Uterus (tissue), 4 donors: Measurements from ENCODE around the gene ANKRD44. TPM values are rescaled to one million over a fixed set of nuclear protein-coding genes. Genes with fewer than 3 reads are reported as not detected.

Experiments used
- DNase-seq, 2 donors: peaks; one replicate each; pipeline ENCODE4 v3.0.0-alpha.2; 2019 to 2020
- H3K27ac ChIP-seq, 2 donors: fragments of 200-600 bp; sonication (generic); 1 replicate in 1 of 2; 2 replicates in 1 of 2; pipeline ENCODE4 v1.5.1; 2016 to 2018
- H3K27me3 ChIP-seq, 2 donors: fragments of 200-600 bp; sonication (generic); one replicate each; pipeline ENCODE4 v1.5.1; 2018 to 2019; ENCODE audit warnings: control low read depth in 1 of 2
- H3K36me3 ChIP-seq, 2 donors: fragments of 200-600 bp; sonication (generic); one replicate each; pipeline ENCODE4 v1.5.1; 2019; ENCODE audit warnings: control low read depth in 1 of 2
- H3K4me1 ChIP-seq, 2 donors: fragments of 200-600 bp; sonication (generic); one replicate each; pipeline ENCODE4 v1.5.1; 2018 to 2019; ENCODE audit warnings: control low read depth in 1 of 2
- H3K4me3 ChIP-seq, 2 donors: fragments of 200-600 bp; sonication (generic); 1 replicate in 1 of 2; 2 replicates in 1 of 2; pipeline ENCODE4 v1.5.1; 2018 to 2019; ENCODE audit warnings: mild to moderate bottlenecking in 1 of 2
- H3K9me3 ChIP-seq, 2 donors: fragments of 200-600 bp; sonication (generic); one replicate each; pipeline ENCODE4 v1.5.1; 2019; ENCODE audit warnings: control low read depth in 1 of 2
- CTCF ChIP-seq, 4 experiments: fragments of 200-600 bp in 2 of 4; fragments of 450-650 bp in 2 of 4; sonication (generic) in 2 of 4; IDR thresholded peaks; one replicate each; pipeline ENCODE4 v1.5.1; 2016 to 2019; ENCODE audit warnings: antibody characterized with exemption in 4 of 4, mild to moderate bottlenecking in 2 of 4, moderate library complexity in 1 of 4
- POLR2A ChIP-seq, 2 donors: fragments of 450-650 bp; IDR thresholded peaks; one replicate each; pipeline ENCODE4 v1.6.1; 2016; ENCODE audit warnings: antibody characterized with exemption in 2 of 2, mild to moderate bottlenecking in 1 of 2, moderate library complexity in 1 of 2
- intact Hi-C: fragments of 100-400 bp; cut with DNase I; formaldehyde crosslinking; loops from one replicate; pipeline ENCODE4 v1.15.1; 2023; ENCODE audit warnings: low total_unique reads
- total RNA-seq, 4 donors: library from RNA; depleted of rRNA in 3 of 4; stranded (reverse); fragments of >200 nt in 3 of 4; gene quantifications; one replicate each; pipeline versions ENCODE4 v1.1.0 to v1.2.4, GENCODE V29; 2014 to 2023
- donor health status: DM: yes; HTN: yes; CAD: no.

Gene ANKRD44
- total RNA-seq, 4 donors from 2014 or later: 14.4 to 71.5 (median 23.2) TPM

GRCh38 chr2:197033222-197033621, 277.4 kb downstream of the ANKRD44 start:
- no peak overlapping the region for H3K4me3 ChIP-seq
- no peaks in the 10 kb centered on the region for H3K36me3 ChIP-seq
- H3K27me3 ChIP-seq: no peaks in the 10 kb centered on the region
- no peaks in the 10 kb centered on the region for H3K4me1 ChIP-seq
- DNase-seq: no peak
- no peaks in the 10 kb centered on the region for H3K9me3 ChIP-seq
- no peak for TF ChIP-seq CTCF (IDR thresholded peaks at IDR 0.05)
- no peak for TF ChIP-seq POLR2A (IDR thresholded peaks at IDR 0.05)
- intact Hi-C loops: no loop called here
- H3K27ac ChIP-seq: no peak overlapping the region

DNA sequence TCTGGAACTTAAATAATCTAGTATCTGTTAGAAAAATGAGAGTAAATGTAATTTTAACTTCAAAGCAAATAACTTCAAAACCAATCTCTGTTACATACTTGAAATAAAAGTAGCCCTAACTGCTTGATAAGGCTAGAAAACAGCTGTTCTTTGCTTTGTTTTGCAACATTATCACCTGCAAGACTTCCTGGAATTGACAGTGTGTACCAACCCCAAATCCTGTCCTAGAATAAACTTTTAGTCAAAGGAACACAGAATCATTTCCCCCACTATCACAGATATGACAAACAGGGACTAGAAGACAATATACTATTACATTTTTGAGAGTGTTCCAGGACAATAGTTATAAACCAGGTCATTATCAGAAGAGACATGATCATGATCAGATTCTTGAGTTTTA, 278.8 kb downstream of the ANKRD44 start:
- Histone ChIP-seq H3K36me3 (no peaks in the 10 kb centered on the region), H3K4me1 (no peaks in the 10 kb centered on the region), H3K9me3 (no peaks in the 10 kb centered on the region), H3K27me3 (no peaks in the 10 kb centered on the region), H3K4me3 (no peak overlapping the region), H3K27ac (no peak overlapping the region)
- DNase-seq: no peak
- intact Hi-C loops: no loop called here
- TF ChIP-seq POLR2A (IDR thresholded peaks at IDR 0.05): no peak
- no peak for TF ChIP-seq CTCF (IDR thresholded peaks at IDR 0.05)

DNA sequence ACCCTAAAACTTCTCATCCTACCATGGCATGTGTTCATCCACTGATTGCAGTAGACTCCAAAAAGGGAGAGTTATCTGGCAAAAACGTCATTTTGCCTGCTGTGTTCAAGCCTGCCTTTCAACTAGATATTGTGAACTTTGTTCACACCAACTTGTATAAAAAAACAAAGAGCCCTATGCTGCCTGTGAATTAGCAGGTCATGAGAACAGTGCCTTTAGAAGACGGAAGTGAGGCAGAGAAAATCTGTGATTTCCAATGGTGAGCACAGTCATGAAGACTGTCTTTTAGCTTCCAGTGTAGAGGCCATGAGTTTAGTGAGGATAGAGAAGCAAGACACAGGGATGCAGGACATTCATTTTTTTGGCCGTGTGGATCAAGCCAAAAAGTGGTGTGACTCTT, 280.5 kb downstream of the ANKRD44 start:
- Histone ChIP-seq H3K9me3 (no peaks in the 10 kb centered on the region), H3K36me3 (no peaks in the 10 kb centered on the region), H3K27me3 (no peaks in the 10 kb centered on the region), H3K27ac (no peak overlapping the region), H3K4me1 (no peaks in the 10 kb centered on the region), H3K4me3 (no peak overlapping the region)
- no peak for DNase-seq
- TF ChIP-seq CTCF (IDR thresholded peaks at IDR 0.05): no peak
- TF ChIP-seq POLR2A (IDR thresholded peaks at IDR 0.05): no peak
- intact Hi-C loops: no loop called here

DNA sequence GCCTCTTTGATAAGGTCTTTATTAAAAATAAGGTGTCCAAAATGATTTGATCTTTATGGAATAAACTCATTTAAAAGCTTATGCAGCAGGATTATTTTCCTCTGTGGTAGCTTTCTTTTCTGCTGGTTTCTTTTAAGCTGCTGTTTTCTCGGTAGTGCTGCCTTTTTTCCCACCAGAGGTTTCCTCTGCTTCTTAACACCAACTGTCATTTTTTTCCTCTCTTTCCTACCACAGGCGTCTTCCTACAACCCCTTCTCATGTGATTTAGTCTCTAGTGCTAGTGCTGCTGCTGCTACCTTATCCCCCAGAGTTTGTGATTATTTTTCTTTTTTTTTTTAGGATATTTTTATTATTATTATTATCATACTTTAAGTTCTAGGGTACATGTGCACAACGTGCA, 281.9 kb downstream of the ANKRD44 start:
- intact Hi-C loops: no loop called here
- no peaks in the 10 kb centered on the region for H3K9me3 ChIP-seq
- H3K27ac ChIP-seq: no peak overlapping the region
- H3K27me3 ChIP-seq: no peaks in the 10 kb centered on the region
- no peaks in the 10 kb centered on the region for H3K36me3 ChIP-seq
- TF ChIP-seq CTCF (IDR thresholded peaks at IDR 0.05): no peak
- no peak for TF ChIP-seq POLR2A (IDR thresholded peaks at IDR 0.05)
- no peak for DNase-seq
- no peaks in the 10 kb centered on the region for H3K4me1 ChIP-seq
- no peak overlapping the region for H3K4me3 ChIP-seq

DNA sequence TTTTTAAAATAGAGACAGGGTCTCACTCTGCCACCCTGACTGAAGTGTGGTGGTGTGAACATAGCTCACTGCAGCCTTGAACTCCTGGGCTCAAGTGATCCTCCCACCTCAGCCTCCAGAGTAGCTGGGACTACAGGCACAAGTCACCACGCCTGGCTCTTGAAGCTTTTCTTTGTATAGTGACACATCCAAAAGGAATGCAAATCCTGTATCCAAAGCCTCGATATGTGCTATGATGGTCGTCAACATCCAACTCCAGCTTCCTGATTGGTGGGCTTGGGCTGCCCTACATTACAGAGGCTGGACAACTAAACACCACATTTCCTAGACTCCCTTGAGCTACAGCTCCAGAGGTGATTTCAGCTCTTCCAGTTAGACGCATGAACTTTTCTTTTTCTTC, 282.4 kb downstream of the ANKRD44 start:
- Histone ChIP-seq H3K4me3 (no peak overlapping the region), H3K4me1 (no peaks in the 10 kb centered on the region), H3K36me3 (no peaks in the 10 kb centered on the region), H3K9me3 (no peaks in the 10 kb centered on the region), H3K27me3 (no peaks in the 10 kb centered on the region), H3K27ac (no peak overlapping the region)
- intact Hi-C loops: no loop called here
- no peak for TF ChIP-seq POLR2A (IDR thresholded peaks at IDR 0.05)
- TF ChIP-seq CTCF (IDR thresholded peaks at IDR 0.05): no peak
- DNase-seq: no peak
